Muscle layer of colon (tissue), 2 donors: ENCODE results near the gene PTPRD.

ENCODE experiments used
- H3K27ac ChIP-seq: one replicate; pipeline ENCODE4 v1.7.0; 2013; ENCODE audit warnings: low read depth, mild to moderate bottlenecking, low read length, moderate library complexity
- H3K27me3 ChIP-seq, 2 donors: one replicate each; pipeline ENCODE4 v1.7.0; 2013; ENCODE audit warnings: low read length in 2 of 2, mild to moderate bottlenecking in 2 of 2; ENCODE audit not compliant: insufficient read depth in 2 of 2, control insufficient read depth in 1 of 2
- H3K36me3 ChIP-seq: one replicate; pipeline ENCODE4 v1.7.0; 2013; ENCODE audit warnings: mild to moderate bottlenecking, low read length; ENCODE audit not compliant: insufficient read depth
- H3K4me1 ChIP-seq: one replicate; pipeline ENCODE4 v1.7.0; 2013; ENCODE audit warnings: mild to moderate bottlenecking, low read length; ENCODE audit not compliant: insufficient read depth
- H3K4me3 ChIP-seq, 2 donors: one replicate each; pipeline ENCODE4 v1.7.0; 2013; ENCODE audit warnings: low read length in 2 of 2, low read depth in 1 of 2, mild to moderate bottlenecking in 1 of 2, moderate library complexity in 1 of 2
- H3K9ac ChIP-seq: one replicate; pipeline ENCODE4 v1.7.0; 2013; ENCODE audit warnings: low read length
- H3K9me3 ChIP-seq: one replicate; pipeline ENCODE4 v1.7.0; 2013; ENCODE audit warnings: mild to moderate bottlenecking, low read length
- donor health status: abdominal sarcoma.
- donor health status: Adenocarcinoma of cecum.

The PTPRD gene

GRCh38 chr9:9747787-9748186, 865.0 kb downstream of the PTPRD start:
- Histone ChIP-seq H3K4me1 (no peaks in the 10 kb centered on the region), H3K4me3 (no peak overlapping the region), H3K27me3 (no peaks in the 10 kb centered on the region), H3K36me3 (no peaks in the 10 kb centered on the region), H3K27ac (no peak overlapping the region), H3K9me3 (no peaks in the 10 kb centered on the region), H3K9ac (no peak overlapping the region)

GRCh38 chr9:9746826-9747225, 866.0 kb downstream of the PTPRD start:
- H3K36me3 ChIP-seq, result no peaks in the 10 kb centered on the region
- H3K27me3 ChIP-seq, result no peaks in the 10 kb centered on the region
- H3K9ac ChIP-seq, result no peak overlapping the region
- H3K4me1 ChIP-seq, result no peaks in the 10 kb centered on the region
- H3K27ac ChIP-seq, result no peak overlapping the region
- H3K4me3 ChIP-seq, result no peak overlapping the region
- no peaks in the 10 kb centered on the region for H3K9me3 ChIP-seq

- Histone ChIP-seq H3K4me1 (no peaks in the 10 kb centered on the region), H3K4me3 (no peak overlapping the region), H3K9ac (no peak overlapping the region)
Observed at GRCh38 chr9:9743822-9744221, 869.0 kb downstream of the PTPRD start.

GRCh38 chr9:9730174-9730573, 882.6 kb downstream of the PTPRD start:
- no peaks in the 10 kb centered on the region for H3K27me3 ChIP-seq
- no peaks in the 10 kb centered on the region for H3K36me3 ChIP-seq
- no peaks in the 10 kb centered on the region for H3K9me3 ChIP-seq
- no peak overlapping the region for H3K9ac ChIP-seq
- H3K4me1 ChIP-seq, result no peaks in the 10 kb centered on the region
- no peak overlapping the region for H3K27ac ChIP-seq
- H3K4me3 ChIP-seq, result no peak overlapping the region

More at GRCh38 chr9:9743822-9744221, 869.0 kb downstream of the PTPRD start:
- Histone ChIP-seq H3K36me3 (no peaks in the 10 kb centered on the region), H3K9me3 (no peaks in the 10 kb centered on the region), H3K27me3 (no peaks in the 10 kb centered on the region), H3K27ac (no peak overlapping the region)

GRCh38 chr9:9729082-9729481, 883.7 kb downstream of the PTPRD start:
- Histone ChIP-seq H3K4me1 (no peaks in the 10 kb centered on the region), H3K27me3 (no peaks in the 10 kb centered on the region), H3K9me3 (no peaks in the 10 kb centered on the region)

GRCh38 chr9:9719373-9720112, 893.3 kb downstream of the PTPRD start:
- Histone ChIP-seq H3K4me1 (no peaks in the 10 kb centered on the region), H3K27ac (no peak overlapping the region), H3K4me3 (no peak overlapping the region), H3K27me3 (no peaks in the 10 kb centered on the region), H3K9ac (no peak overlapping the region), H3K36me3 (no peaks in the 10 kb centered on the region), H3K9me3 (no peaks in the 10 kb centered on the region)

More at GRCh38 chr9:9729082-9729481, 883.7 kb downstream of the PTPRD start:
- H3K4me3 ChIP-seq, result no peak overlapping the region
- no peak overlapping the region for H3K9ac ChIP-seq
- no peaks in the 10 kb centered on the region for H3K36me3 ChIP-seq
- H3K27ac ChIP-seq, result no peak overlapping the region

GRCh38 chr9:9718691-9719090, 894.1 kb downstream of the PTPRD start:
- no peaks in the 10 kb centered on the region for H3K27me3 ChIP-seq
- no peaks in the 10 kb centered on the region for H3K9me3 ChIP-seq
- H3K4me3 ChIP-seq, result no peak overlapping the region
- H3K27ac ChIP-seq, result no peak overlapping the region
- no peaks in the 10 kb centered on the region for H3K36me3 ChIP-seq
- H3K4me1 ChIP-seq, result no peaks in the 10 kb centered on the region
- H3K9ac ChIP-seq, result no peak overlapping the region

GRCh38 chr9:9679433-9679832, 933.4 kb downstream of the PTPRD start:
- Histone ChIP-seq H3K9ac (no peak overlapping the region), H3K36me3 (no peaks in the 10 kb centered on the region), H3K9me3 (no peaks in the 10 kb centered on the region), H3K4me3 (no peak overlapping the region), H3K4me1 (no peaks in the 10 kb centered on the region), H3K27ac (no peak overlapping the region), H3K27me3 (no peaks in the 10 kb centered on the region)

GRCh38 chr9:9674461-9674860, 938.3 kb downstream of the PTPRD start:
- H3K4me1 ChIP-seq, result no peaks in the 10 kb centered on the region

GRCh38 chr9:9670454-9670853, 942.3 kb downstream of the PTPRD start:
- H3K4me3 ChIP-seq, result no peak overlapping the region
- H3K27ac ChIP-seq, result no peak overlapping the region
- H3K36me3 ChIP-seq, result no peaks in the 10 kb centered on the region
- H3K9me3 ChIP-seq, result no peaks in the 10 kb centered on the region
- H3K4me1 ChIP-seq, result no peaks in the 10 kb centered on the region
- H3K27me3 ChIP-seq, result no peaks in the 10 kb centered on the region
- H3K9ac ChIP-seq, result no peak overlapping the region

More at GRCh38 chr9:9674461-9674860, 938.3 kb downstream of the PTPRD start:
- Histone ChIP-seq H3K9ac (no peak overlapping the region), H3K4me3 (no peak overlapping the region), H3K27ac (no peak overlapping the region), H3K27me3 (no peaks in the 10 kb centered on the region), H3K9me3 (no peaks in the 10 kb centered on the region), H3K36me3 (no peaks in the 10 kb centered on the region)

GRCh38 chr9:9645006-9645405, 967.8 kb downstream of the PTPRD start:
- Histone ChIP-seq H3K36me3 (no peaks in the 10 kb centered on the region), H3K27ac (no peak overlapping the region), H3K4me3 (no peak overlapping the region), H3K9ac (no peak overlapping the region), H3K27me3 (no peaks in the 10 kb centered on the region), H3K4me1 (no peaks in the 10 kb centered on the region), H3K9me3 (no peaks in the 10 kb centered on the region)

- H3K27ac ChIP-seq, result no peak overlapping the region
- no peaks in the 10 kb centered on the region for H3K4me1 ChIP-seq
- no peak overlapping the region for H3K9ac ChIP-seq
- no peaks in the 10 kb centered on the region for H3K27me3 ChIP-seq
- no peak overlapping the region for H3K4me3 ChIP-seq
- no peaks in the 10 kb centered on the region for H3K9me3 ChIP-seq
- no peaks in the 10 kb centered on the region for H3K36me3 ChIP-seq
Observed at GRCh38 chr9:9631284-9631683, 981.5 kb downstream of the PTPRD start.
